ENCODE results near the gene ANKRD31. TPM values are rescaled to one million over a fixed set of nuclear protein-coding genes. Genes with fewer than 3 reads are reported as not detected.

The ANKRD31 gene
- total RNA-seq, 1 experiment from 2014 or later: 0.11 TPM

DNA sequence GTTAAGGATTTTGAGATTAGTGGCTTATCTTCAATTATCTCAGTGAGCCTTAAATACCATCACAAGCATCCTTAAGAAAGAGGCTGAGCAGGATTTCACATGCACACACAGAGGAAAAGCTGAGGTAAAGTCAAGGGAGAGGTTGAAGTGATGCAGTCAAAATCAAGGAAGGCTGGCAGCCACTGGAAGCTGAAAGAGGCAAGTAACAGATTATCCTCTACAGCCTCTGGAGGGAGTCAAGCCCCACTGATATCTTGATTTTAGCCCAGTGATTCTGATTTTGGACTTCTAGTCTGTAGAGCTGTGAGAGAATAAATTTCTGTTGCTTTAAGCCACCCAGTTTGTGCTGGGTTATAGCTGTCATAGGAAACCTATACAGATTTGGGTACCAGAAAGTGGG, 80.1 kb downstream of the ANKRD31 start:
- peaks cover 21 to 25% of the 10 kb centered on the region in 2 experiments for H3K9me3 Mint-ChIP-seq
- no peak overlapping the region for H3K4me3 Mint-ChIP-seq
- H4K8ac ChIP-seq (replicated peaks; ENCODE audit: insufficient read length, low read depth, low read length): no peak overlapping the region
- no peak overlapping the region for H3K4me2 ChIP-seq (ENCODE audit: insufficient read depth, insufficient read length, low read length)
- no peak overlapping the region for H2AK5ac ChIP-seq (ENCODE audit: insufficient read length, low read length)
- H4K20me1 ChIP-seq (ENCODE audit: control insufficient read depth, insufficient read depth, insufficient read length): no peaks in the 10 kb centered on the region
- H3K4me1 Mint-ChIP-seq: no peaks in the 10 kb centered on the region
- H2BK20ac ChIP-seq (ENCODE audit: low read depth, low read length, poor library complexity, severe bottlenecking): no peak overlapping the region
- no peak overlapping the region for H2BK12ac ChIP-seq (ENCODE audit: insufficient read length, low read depth, low read length)
- no peak overlapping the region for H3K56ac ChIP-seq (ENCODE audit: insufficient read length, low read depth, low read length)
- H3K79me1 ChIP-seq (ENCODE audit: insufficient read depth, low read depth, low read length, poor library complexity, severe bottlenecking): no peaks in the 10 kb centered on the region
- H2BK5ac ChIP-seq (ENCODE audit: insufficient read length, low read length): no peak overlapping the region
- H4K5ac ChIP-seq (ENCODE audit: insufficient read length, low read depth, low read length): no peak overlapping the region
- H3K18ac ChIP-seq (ENCODE audit: insufficient read length, low read depth, low read length): no peak overlapping the region
- no peak overlapping the region for H3K14ac ChIP-seq (ENCODE audit: insufficient read depth, low read length)
- H3K9me3 ChIP-seq (ENCODE audit: control insufficient read depth, low read depth, low read length): peaks cover 2% of the 10 kb centered on the region
- H2BK15ac ChIP-seq (ENCODE audit: low read depth, low read length): no peak overlapping the region
- no peaks in the 10 kb centered on the region for H3K23me2 ChIP-seq (ENCODE audit: insufficient read length, low read depth, low read length, poor library complexity, severe bottlenecking)
- DNase-seq: no peak
- no peak overlapping the region for H3T11ph ChIP-seq (ENCODE audit: low read length)
- H2BK120ac ChIP-seq (ENCODE audit: low read depth, low read length, poor library complexity, severe bottlenecking): no peak overlapping the region
- TF ChIP-seq, protein P1, sequence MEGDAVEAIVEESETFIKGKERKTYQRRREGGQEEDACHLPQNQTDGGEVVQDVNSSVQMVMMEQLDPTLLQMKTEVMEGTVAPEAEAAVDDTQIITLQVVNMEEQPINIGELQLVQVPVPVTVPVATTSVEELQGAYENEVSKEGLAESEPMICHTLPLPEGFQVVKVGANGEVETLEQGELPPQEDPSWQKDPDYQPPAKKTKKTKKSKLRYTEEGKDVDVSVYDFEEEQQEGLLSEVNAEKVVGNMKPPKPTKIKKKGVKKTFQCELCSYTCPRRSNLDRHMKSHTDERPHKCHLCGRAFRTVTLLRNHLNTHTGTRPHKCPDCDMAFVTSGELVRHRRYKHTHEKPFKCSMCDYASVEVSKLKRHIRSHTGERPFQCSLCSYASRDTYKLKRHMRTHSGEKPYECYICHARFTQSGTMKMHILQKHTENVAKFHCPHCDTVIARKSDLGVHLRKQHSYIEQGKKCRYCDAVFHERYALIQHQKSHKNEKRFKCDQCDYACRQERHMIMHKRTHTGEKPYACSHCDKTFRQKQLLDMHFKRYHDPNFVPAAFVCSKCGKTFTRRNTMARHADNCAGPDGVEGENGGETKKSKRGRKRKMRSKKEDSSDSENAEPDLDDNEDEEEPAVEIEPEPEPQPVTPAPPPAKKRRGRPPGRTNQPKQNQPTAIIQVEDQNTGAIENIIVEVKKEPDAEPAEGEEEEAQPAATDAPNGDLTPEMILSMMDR (conservative IDR thresholded peaks at IDR 0.05): peak; percentile 61
- no peak overlapping the region for H4K91ac ChIP-seq (ENCODE audit: insufficient read length, low read depth, low read length)
- no peaks in the 10 kb centered on the region for H3K79me2 ChIP-seq (ENCODE audit: insufficient read depth, low read length)
- H3K27ac Mint-ChIP-seq: no peak overlapping the region
- no peak overlapping the region for H3K9ac ChIP-seq (ENCODE audit: extremely low read depth, insufficient read length, low read length)
- no peaks in the 10 kb centered on the region for H3K4me1 ChIP-seq (ENCODE audit: insufficient read depth, low read length)
- H3K23ac ChIP-seq (ENCODE audit: insufficient read length, low read depth, low read length): no peak overlapping the region
- no peak overlapping the region for H3K4ac ChIP-seq (ENCODE audit: low read depth, low read length)
- no peaks in the 10 kb centered on the region; the same call in 1 of the 2 replicates for H3K27me3 Mint-ChIP-seq (ENCODE audit: low read depth)
- no peaks in the 10 kb centered on the region for H3K27me3 ChIP-seq (ENCODE audit: insufficient read depth, low read length)
- no peak overlapping the region for H2AFZ ChIP-seq (ENCODE audit: low read length)
- H3K36me3 Mint-ChIP-seq (ENCODE audit: insufficient read depth in 1 of 3, low read depth in 3 of 3): peaks cover 7 to 20% (median 14%) of the 10 kb centered on the region in 3 experiments
- H3K27ac ChIP-seq (ENCODE audit: insufficient read length, low read depth, low read length): no peak overlapping the region
